Peyer's patch (tissue), 4 donors: ENCODE results near the gene PHC3. TPM values are rescaled to one million over a fixed set of nuclear protein-coding genes. Genes with fewer than 3 reads are reported as not detected.

Source experiments
- DNase-seq, 3 donors: peaks; one replicate each; pipeline ENCODE4 v3.0.0-alpha.2; 2017 to 2019
- H3K27ac ChIP-seq, 4 donors: fragments of 200-600 bp; sonication (generic); one replicate each; pipeline ENCODE4 v1.5.1; 2016 to 2019
- H3K27me3 ChIP-seq, 2 donors: fragments of 200-600 bp; sonication (generic); one replicate each; pipeline ENCODE4 v1.5.1; 2019
- H3K36me3 ChIP-seq, 3 donors: fragments of 200-600 bp; sonication (generic); one replicate each; pipeline ENCODE4 v1.5.1; 2016 to 2019
- H3K4me1 ChIP-seq, 4 donors: fragments of 200-600 bp; sonication (generic); one replicate each; pipeline ENCODE4 v1.5.1; 2016 to 2019
- H3K4me3 ChIP-seq, 4 donors: fragments of 200-600 bp; sonication (generic); 1 replicate in 3 of 4; 2 replicates in 1 of 4; pipeline ENCODE4 v1.5.1; 2016 to 2019; ENCODE audit warnings: mild to moderate bottlenecking in 1 of 4
- H3K9me3 ChIP-seq, 4 donors: fragments of 200-600 bp; sonication (generic); one replicate each; pipeline ENCODE4 v1.5.1; 2016 to 2019; ENCODE audit warnings: mild to moderate bottlenecking in 1 of 4
- POLR2A ChIP-seq, 2 donors: fragments of 450-650 bp; IDR thresholded peaks; one replicate each; pipeline ENCODE4 v1.5.1; 2017; ENCODE audit warnings: antibody characterized with exemption in 2 of 2, mild to moderate bottlenecking in 2 of 2, moderate library complexity in 2 of 2
- total RNA-seq, 4 donors: library from RNA; depleted of rRNA; stranded (reverse); fragments of >200 nt; gene quantifications; one replicate each; pipeline ENCODE4 v1.1.0, GENCODE V29; 2016
- TF ChIP-seq, protein P1 (sequence below), 6 experiments: fragments of 450-650 bp in 4 of 6; fragments of 200-600 bp in 2 of 6; sonication (generic) in 1 of 6; IDR thresholded peaks; one replicate each; pipeline ENCODE4 v1.5.1; 2017 to 2019; ENCODE audit warnings: antibody characterized with exemption in 6 of 6, mild to moderate bottlenecking in 3 of 6, moderate library complexity in 1 of 6

The PHC3 gene
- total RNA-seq, 4 donors from 2014 or later = 52.4 to 234 (median 83.2) TPM

GRCh38 chr3:170052398-170052797 is 129.1 kb downstream of the PHC3 start:
- no peak overlapping the region for H3K4me3 ChIP-seq
- H3K36me3 ChIP-seq = no peaks in the 10 kb centered on the region
- no peaks in the 10 kb centered on the region for H3K27me3 ChIP-seq
- no peak overlapping the region for H3K27ac ChIP-seq
- H3K9me3 ChIP-seq = no peaks in the 10 kb centered on the region
- peaks cover 0 to 16% (median 2%) of the 10 kb centered on the region in 4 donors for H3K4me1 ChIP-seq
- TF ChIP-seq POLR2A (IDR thresholded peaks at IDR 0.05) = no peak
- TF ChIP-seq, protein P1, sequence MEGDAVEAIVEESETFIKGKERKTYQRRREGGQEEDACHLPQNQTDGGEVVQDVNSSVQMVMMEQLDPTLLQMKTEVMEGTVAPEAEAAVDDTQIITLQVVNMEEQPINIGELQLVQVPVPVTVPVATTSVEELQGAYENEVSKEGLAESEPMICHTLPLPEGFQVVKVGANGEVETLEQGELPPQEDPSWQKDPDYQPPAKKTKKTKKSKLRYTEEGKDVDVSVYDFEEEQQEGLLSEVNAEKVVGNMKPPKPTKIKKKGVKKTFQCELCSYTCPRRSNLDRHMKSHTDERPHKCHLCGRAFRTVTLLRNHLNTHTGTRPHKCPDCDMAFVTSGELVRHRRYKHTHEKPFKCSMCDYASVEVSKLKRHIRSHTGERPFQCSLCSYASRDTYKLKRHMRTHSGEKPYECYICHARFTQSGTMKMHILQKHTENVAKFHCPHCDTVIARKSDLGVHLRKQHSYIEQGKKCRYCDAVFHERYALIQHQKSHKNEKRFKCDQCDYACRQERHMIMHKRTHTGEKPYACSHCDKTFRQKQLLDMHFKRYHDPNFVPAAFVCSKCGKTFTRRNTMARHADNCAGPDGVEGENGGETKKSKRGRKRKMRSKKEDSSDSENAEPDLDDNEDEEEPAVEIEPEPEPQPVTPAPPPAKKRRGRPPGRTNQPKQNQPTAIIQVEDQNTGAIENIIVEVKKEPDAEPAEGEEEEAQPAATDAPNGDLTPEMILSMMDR (IDR thresholded peaks at IDR 0.05) = no peak
- no peak for DNase-seq

GRCh38 chr3:170050753-170051152 is 130.8 kb downstream of the PHC3 start:
- Histone ChIP-seq H3K9me3 (no peaks in the 10 kb centered on the region), H3K27me3 (no peaks in the 10 kb centered on the region), H3K36me3 (no peaks in the 10 kb centered on the region), H3K4me1 (peaks cover 0 to 27% (median 3%) of the 10 kb centered on the region in 4 donors), H3K4me3 (no peak overlapping the region), H3K27ac (peak overlapping the region in 1 of 4 donors; percentile 81)
- no peak for TF ChIP-seq POLR2A (IDR thresholded peaks at IDR 0.05)
- TF ChIP-seq, protein P1 (IDR thresholded peaks at IDR 0.05) = no peak
- no peak for DNase-seq

- TF ChIP-seq, protein P1 (IDR thresholded peaks at IDR 0.05) = no peak
- TF ChIP-seq POLR2A (IDR thresholded peaks at IDR 0.05) = no peak
- Histone ChIP-seq H3K36me3 (no peaks in the 10 kb centered on the region), H3K9me3 (no peaks in the 10 kb centered on the region), H3K27ac (peak overlapping the region in 3 of 4 donors; percentile 30 to 81 (median 57)), H3K4me3 (no peak overlapping the region), H3K4me1 (peaks cover 0 to 34% (median 3%) of the 10 kb centered on the region in 4 donors), H3K27me3 (no peaks in the 10 kb centered on the region)
- peak in 2 of 3 donors; percentile 61 to 67 for DNase-seq
These were observed 132.2 kb downstream of the PHC3 start for GRCh38 chr3:170049146-170050000.

DNA sequence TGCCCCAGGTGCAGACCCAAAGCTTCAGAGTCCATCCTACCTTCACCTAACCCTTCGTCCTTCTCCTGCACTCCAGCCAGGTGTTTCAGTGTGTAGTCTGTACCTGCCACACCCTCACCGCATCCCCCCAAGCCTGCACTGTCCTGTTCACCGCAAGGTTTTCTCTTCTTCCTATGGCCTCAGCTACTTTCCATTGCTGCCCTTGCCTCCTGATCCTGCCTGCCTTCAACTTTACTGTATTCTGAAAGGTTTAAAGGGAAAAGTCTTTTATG is 134.5 kb downstream of the PHC3 start:
- Histone ChIP-seq H3K36me3 (no peaks in the 10 kb centered on the region), H3K27ac (peak overlapping the region in 3 of 4 donors; percentile 4 to 90 (median 79)), H3K9me3 (no peaks in the 10 kb centered on the region), H3K4me3 (peak overlapping the region in 1 of 4 donors; percentile 0), H3K4me1 (peaks cover 0 to 39% (median 3%) of the 10 kb centered on the region in 4 donors), H3K27me3 (no peaks in the 10 kb centered on the region)
- TF ChIP-seq POLR2A (IDR thresholded peaks at IDR 0.05) = no peak
- TF ChIP-seq, protein P1 (IDR thresholded peaks at IDR 0.05) = no peak
- DNase-seq = no peak

DNA sequence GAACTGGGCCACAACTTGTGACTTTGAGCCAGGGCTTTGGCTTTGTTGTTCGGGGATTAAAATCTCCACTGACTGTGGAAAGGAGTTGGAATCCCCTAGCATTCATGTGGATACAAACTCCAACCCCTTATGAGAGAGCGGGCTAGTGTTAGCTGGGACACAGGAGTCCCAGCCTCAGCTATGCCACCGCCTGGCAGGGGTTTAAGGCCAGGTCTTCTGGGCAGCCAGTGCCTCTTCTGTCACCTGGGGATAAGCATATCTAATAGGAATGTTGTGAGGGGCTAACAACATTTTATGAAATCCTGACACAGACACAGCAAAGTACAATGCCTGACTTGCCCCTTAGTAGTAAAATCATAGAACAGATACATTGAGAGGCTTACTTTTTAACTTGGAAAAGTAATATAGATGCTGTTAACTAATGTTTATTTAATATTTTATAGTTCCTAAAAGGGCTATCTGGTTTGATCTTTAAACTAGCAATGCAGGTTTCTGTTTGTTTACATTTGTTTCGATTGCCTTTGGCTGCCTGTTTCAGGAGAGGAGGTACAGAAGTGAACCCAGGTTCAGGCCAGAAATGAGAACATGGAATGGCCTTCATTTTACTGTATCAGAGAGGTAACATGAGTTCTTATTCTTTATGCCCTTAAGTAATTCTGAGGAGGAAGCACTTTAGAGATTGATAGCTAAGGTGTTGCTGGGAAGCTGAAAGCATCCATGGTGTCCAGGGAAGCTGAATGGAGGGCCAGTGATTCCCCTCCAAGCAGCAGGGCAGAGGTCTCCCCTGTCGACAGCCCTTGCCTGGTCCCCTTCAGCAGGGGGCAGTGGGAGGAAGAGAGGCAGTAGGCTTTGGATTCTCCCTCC is 135.0 kb downstream of the PHC3 start:
- peak overlapping the region in 2 of 4 donors; percentile 20 to 23 for H3K4me3 ChIP-seq
- no peaks in the 10 kb centered on the region for H3K9me3 ChIP-seq
- no peak for DNase-seq
- TF ChIP-seq POLR2A (IDR thresholded peaks at IDR 0.05) = no peak
- TF ChIP-seq, protein P1 (IDR thresholded peaks at IDR 0.05) = no peak
- H3K36me3 ChIP-seq = no peaks in the 10 kb centered on the region
- no peaks in the 10 kb centered on the region for H3K27me3 ChIP-seq
- H3K4me1 ChIP-seq = peaks cover 0 to 39% (median 3%) of the 10 kb centered on the region in 4 donors
- H3K27ac ChIP-seq = peak overlapping the region in 3 of 4 donors; percentile 68 to 90 (median 79)
